H9 (cell line): Measurements from ENCODE around the gene ELP6. TPM values are rescaled to one million over a fixed set of nuclear protein-coding genes. Genes with fewer than 3 reads are reported as not detected.

ENCODE experiments used
- DNase-seq: peaks from one replicate; pipeline ENCODE4 v3.0.0-alpha.2; 2017
- H2AFZ ChIP-seq: one replicate; pipeline ENCODE4 v1.6.1; 2013; ENCODE audit warnings: mild to moderate bottlenecking, low read length, control low read depth, moderate library complexity
- H2AK5ac ChIP-seq: 2 replicates; pipeline ENCODE4 v1.6.1; 2013; ENCODE audit warnings: low read length, control low read depth, mixed read lengths; ENCODE audit not compliant: insufficient read length
- H2BK120ac ChIP-seq: one replicate; pipeline ENCODE4 v1.6.1; 2013; ENCODE audit warnings: low read depth, mild to moderate bottlenecking, low read length, control low read depth, inconsistent platforms; ENCODE audit not compliant: poor library complexity, severe bottlenecking
- H2BK12ac ChIP-seq: 2 replicates; pipeline ENCODE4 v1.6.1; 2013; ENCODE audit warnings: low read length, control low read depth, mixed read lengths, low read depth; ENCODE audit not compliant: insufficient read length
- H2BK15ac ChIP-seq: 2 replicates; pipeline ENCODE4 v1.6.1; 2013; ENCODE audit warnings: low read depth, low read length, control low read depth
- H2BK20ac ChIP-seq: one replicate; pipeline ENCODE4 v1.6.1; 2013; ENCODE audit warnings: low read depth, mild to moderate bottlenecking, low read length, control low read depth, inconsistent platforms; ENCODE audit not compliant: poor library complexity, severe bottlenecking
- H2BK5ac ChIP-seq: 2 replicates; pipeline ENCODE4 v1.6.1; 2013; ENCODE audit warnings: low read length, control low read depth, mixed read lengths; ENCODE audit not compliant: insufficient read length
- H3K14ac ChIP-seq: 2 replicates; pipeline ENCODE4 v1.6.1; 2013; ENCODE audit warnings: low read length, control low read depth; ENCODE audit not compliant: insufficient read depth
- H3K18ac ChIP-seq: 2 replicates; pipeline ENCODE4 v1.6.1; 2013; ENCODE audit warnings: low read depth, mild to moderate bottlenecking, mixed read lengths, low read length, control low read depth; ENCODE audit not compliant: insufficient read length
- H3K23ac ChIP-seq: 2 replicates; pipeline ENCODE4 v1.6.1; 2013; ENCODE audit warnings: low read length, control low read depth, mixed read lengths, low read depth; ENCODE audit not compliant: insufficient read length
- H3K23me2 ChIP-seq: 2 replicates; pipeline ENCODE4 v1.6.1; 2013; ENCODE audit warnings: low read depth, mild to moderate bottlenecking, mixed read lengths, low read length, control low read depth; ENCODE audit not compliant: insufficient read length, poor library complexity, severe bottlenecking
- H3K27ac ChIP-seq: 2 replicates; pipeline ENCODE4 v1.5.1; 2013; ENCODE audit warnings: low read length, control low read depth, mixed read lengths, low read depth; ENCODE audit not compliant: insufficient read length
- H3K27me3 ChIP-seq: 2 replicates; pipeline ENCODE4 v1.6.1; 2013; ENCODE audit warnings: low read length, control low read depth, inconsistent platforms; ENCODE audit not compliant: insufficient read depth
- H3K4ac ChIP-seq: 2 replicates; pipeline ENCODE4 v1.6.1; 2013; ENCODE audit warnings: low read depth, mild to moderate bottlenecking, control low read depth, inconsistent platforms, low read length, moderate library complexity
- H3K4me1 ChIP-seq: 2 replicates; pipeline ENCODE4 v1.6.1; 2013; ENCODE audit warnings: low read length, control low read depth, inconsistent platforms; ENCODE audit not compliant: insufficient read depth
- H3K4me2 ChIP-seq: 2 replicates; pipeline ENCODE4 v1.6.1; 2013; ENCODE audit warnings: low read length, control low read depth, mixed read lengths; ENCODE audit not compliant: insufficient read length, insufficient read depth
- H3K56ac ChIP-seq: 2 replicates; pipeline ENCODE4 v1.6.1; 2013; ENCODE audit warnings: low read depth, mild to moderate bottlenecking, mixed read lengths, low read length, control low read depth; ENCODE audit not compliant: insufficient read length
- H3K79me1 ChIP-seq: 2 replicates; pipeline ENCODE4 v1.6.1; 2013; ENCODE audit warnings: low read depth, mild to moderate bottlenecking, moderate library complexity, low read length, control low read depth, inconsistent platforms; ENCODE audit not compliant: insufficient read depth, poor library complexity, severe bottlenecking
- H3K79me2 ChIP-seq: 2 replicates; pipeline ENCODE4 v1.6.1; 2013; ENCODE audit warnings: low read length, control low read depth, inconsistent platforms; ENCODE audit not compliant: insufficient read depth
- H3K9ac ChIP-seq: 2 replicates; pipeline ENCODE4 v1.6.1; 2013; ENCODE audit warnings: low read length, control low read depth, mixed read lengths; ENCODE audit not compliant: insufficient read length; ENCODE audit errors: extremely low read depth
- H3K9me3 ChIP-seq: one replicate; pipeline ENCODE4 v1.6.1; 2013; ENCODE audit warnings: low read depth, low read length, inconsistent platforms; ENCODE audit not compliant: control insufficient read depth
- H3T11ph ChIP-seq: one replicate; pipeline ENCODE4 v1.6.1; 2013; ENCODE audit warnings: mild to moderate bottlenecking, low read length, control low read depth, inconsistent platforms
- H4K20me1 ChIP-seq: one replicate; pipeline ENCODE4 v1.6.1; 2013; ENCODE audit not compliant: control insufficient read depth, insufficient read length, insufficient read depth
- H4K5ac ChIP-seq: 2 replicates; pipeline ENCODE4 v1.6.1; 2013; ENCODE audit warnings: low read depth, mild to moderate bottlenecking, mixed read lengths, low read length, control low read depth; ENCODE audit not compliant: insufficient read length
- H4K8ac ChIP-seq: replicated peaks from 2 replicates; pipeline ENCODE4 v1.6.1; 2013; ENCODE audit warnings: low read length, control low read depth, mixed read lengths, low read depth; ENCODE audit not compliant: insufficient read length
- H4K91ac ChIP-seq: 2 replicates; pipeline ENCODE4 v1.6.1; 2013; ENCODE audit warnings: low read depth, mild to moderate bottlenecking, moderate library complexity, mixed read lengths, low read length, control low read depth; ENCODE audit not compliant: insufficient read length
- H3K27ac Mint-ChIP-seq, 3 experiments: 2 replicates in 2 of 3; 3 replicates in 1 of 3; pipeline ENCODE4 v1.8.0; 2020 to 2021; ENCODE audit warnings: mixed read lengths in 3 of 3, mild to moderate bottlenecking in 1 of 3, moderate library complexity in 1 of 3
- H3K27me3 Mint-ChIP-seq: 2 replicates; pipeline ENCODE4 v1.8.0; 2021; ENCODE audit warnings: low read depth, mild to moderate bottlenecking, moderate library complexity, mixed read lengths
- H3K36me3 Mint-ChIP-seq, 3 experiments: 2 replicates in 2 of 3; 3 replicates in 1 of 3; pipeline ENCODE4 v1.8.0; 2020 to 2021; ENCODE audit warnings: low read depth in 3 of 3, mixed read lengths in 3 of 3; ENCODE audit not compliant: insufficient read depth in 1 of 3
- H3K4me1 Mint-ChIP-seq, 2 experiments: 2 replicates each; pipeline ENCODE4 v1.8.0; 2020; ENCODE audit warnings: mixed read lengths in 2 of 2
- H3K4me3 Mint-ChIP-seq, 2 experiments: 2 replicates in 1 of 2; 3 replicates in 1 of 2; pipeline ENCODE4 v1.8.0; 2020 to 2021; ENCODE audit warnings: mild to moderate bottlenecking in 2 of 2, mixed read lengths in 2 of 2, moderate library complexity in 1 of 2
- H3K9me3 Mint-ChIP-seq, 2 experiments: 2 replicates in 1 of 2; 3 replicates in 1 of 2; pipeline ENCODE4 v1.8.0; 2020; ENCODE audit warnings: mild to moderate bottlenecking in 2 of 2, mixed read lengths in 2 of 2, moderate library complexity in 1 of 2
- CTCF ChIP-seq: fragments of 200-600 bp; sonication (generic); conservative IDR thresholded peaks from 3 replicates; pipeline ENCODE4 v1.8.0; 2021; ENCODE audit warnings: antibody characterized with exemption, mild to moderate bottlenecking
- WGBS: extraction: QIAGEN DNeasy Blood & Tissue Kit; methylation state at CpG from one replicate; pipeline ENCODE4 v1.1.7; 2013; ENCODE audit warnings: missing lambda C conversion rate, low lambda C conversion rate, mixed read lengths; ENCODE audit not compliant: insufficient read length; ENCODE audit errors: extremely low coverage; 5-methylcytosine and 5-hydroxymethylcytosine counted together
- total RNA-seq: library from RNA; stranded (reverse); gene quantifications from 2 replicates; pipeline ENCODE4 v1.2.1, GENCODE V29; 2021

Gene ELP6
- total RNA-seq, 1 experiment from 2014 or later = 53.9 TPM

- no peak overlapping the region for H2BK20ac ChIP-seq
- WGBS = no CpG with 5 or more reads among the region's 8 CpGs
- no peak overlapping the region for H3T11ph ChIP-seq
- no peak for DNase-seq
- no peak overlapping the region for H2BK120ac ChIP-seq
- no peak overlapping the region for H3K4me2 ChIP-seq
- no peak for TF ChIP-seq CTCF
- Mint-ChIP-seq H3K27ac (0 out of 7 replicates have a peak overlapping the region, but pooled peaks of 1 of the 3 experiments have one; percentile 58), H3K4me3 (no peak overlapping the region), H3K9me3 (no peaks in the 10 kb centered on the region), H3K4me1 (peaks cover 0 to 3% of the 10 kb centered on the region in 2 experiments; a peak in 1 of 4 replicates), H3K27me3 (no peaks in the 10 kb centered on the region), H3K36me3 (peaks cover 32 to 56% (median 54%) of the 10 kb centered on the region in 3 experiments; a peak in 6 of 7 replicates)
- H4K8ac ChIP-seq = no peak overlapping the region
- no peak overlapping the region for H4K5ac ChIP-seq
- no peaks in the 10 kb centered on the region for H3K9me3 ChIP-seq
- no peaks in the 10 kb centered on the region for H3K23me2 ChIP-seq
- H3K9ac ChIP-seq = no peak overlapping the region
- no peak overlapping the region for H4K91ac ChIP-seq
- no peaks in the 10 kb centered on the region for H3K27me3 ChIP-seq
- H3K4ac ChIP-seq = no peak overlapping the region
- peaks cover 2% of the 10 kb centered on the region; the same call in 1 of the 2 replicates for H3K79me2 ChIP-seq
- H2AFZ ChIP-seq = no peak overlapping the region
- no peak overlapping the region for H2BK12ac ChIP-seq
- H3K56ac ChIP-seq = no peak overlapping the region
- no peak overlapping the region for H3K18ac ChIP-seq
- H3K4me1 ChIP-seq = no peaks in the 10 kb centered on the region
- no peak overlapping the region for H3K14ac ChIP-seq
- no peak overlapping the region for H3K23ac ChIP-seq
- no peak overlapping the region for H2BK15ac ChIP-seq
- H2BK5ac ChIP-seq = no peak overlapping the region
- H2AK5ac ChIP-seq = no peak overlapping the region
- no peaks in the 10 kb centered on the region for H4K20me1 ChIP-seq
- no peaks in the 10 kb centered on the region for H3K79me1 ChIP-seq
- H3K27ac ChIP-seq = no peak overlapping the region
Observed at GRCh38 chr3:47495886-47496285, 17.6 kb downstream of the ELP6 start.
